ENCODE results near the gene PDLIM5.
"Not testable (repeated sequence)": the region's sequence is repeated elsewhere in the genome, so short reads cannot be mapped to it uniquely, and the experiment has no call there.

Gene PDLIM5

GRCh38 chr4:94507281-94507680 lies 55.5 kb downstream of the PDLIM5 start:
- no peak overlapping the region for H3K4me3 ChIP-seq (ENCODE audit: low read depth, low read length)
- DNase-seq = no peak
- no peak for TF ChIP-seq CTCF (IDR thresholded peaks at IDR 0.05; ENCODE audit: low read depth, low read length)
- peaks cover 3% of the 10 kb centered on the region for H3K4me1 ChIP-seq
- H3K36me3 ChIP-seq = no peaks in the 10 kb centered on the region; the same call in 1 of the 2 replicates
- H3K9me3 ChIP-seq = no peaks in the 10 kb centered on the region
- no peaks in the 10 kb centered on the region; the same call in 1 of the 2 replicates for H3K27me3 ChIP-seq

- H3K4me3 ChIP-seq (ENCODE audit: low read depth, low read length) = no peak overlapping the region
- no peak for TF ChIP-seq CTCF (IDR thresholded peaks at IDR 0.05; ENCODE audit: low read depth, low read length)
- peaks cover 3% of the 10 kb centered on the region for H3K4me1 ChIP-seq
- DNase-seq = no peak
- H3K9me3 ChIP-seq = no peaks in the 10 kb centered on the region
- H3K27me3 ChIP-seq = no peaks in the 10 kb centered on the region; the same call in 1 of the 2 replicates
- H3K36me3 ChIP-seq = no peaks in the 10 kb centered on the region; the same call in 1 of the 2 replicates
These were observed 56.0 kb downstream of the PDLIM5 start for GRCh38 chr4:94507708-94508107.

- no peak overlapping the region for H3K4me3 ChIP-seq (ENCODE audit: low read depth, low read length)
- DNase-seq = no peak
- no peaks in the 10 kb centered on the region for H3K9me3 ChIP-seq
- H3K36me3 ChIP-seq = no peaks in the 10 kb centered on the region; the same call in 1 of the 2 replicates
- peaks cover 3% of the 10 kb centered on the region for H3K4me1 ChIP-seq
- H3K27me3 ChIP-seq = no peaks in the 10 kb centered on the region; the same call in 1 of the 2 replicates
- no peak for TF ChIP-seq CTCF (IDR thresholded peaks at IDR 0.05; ENCODE audit: low read depth, low read length)
These were observed 56.6 kb downstream of the PDLIM5 start for GRCh38 chr4:94508296-94508695.

- Histone ChIP-seq H3K9me3 (no peaks in the 10 kb centered on the region), H3K27me3 (no peaks in the 10 kb centered on the region; the same call in 1 of the 2 replicates), H3K4me1 (peaks cover 3% of the 10 kb centered on the region), H3K4me3 (ENCODE audit: low read depth, low read length) (no peak overlapping the region), H3K36me3 (no peaks in the 10 kb centered on the region; the same call in 1 of the 2 replicates)
- TF ChIP-seq CTCF (IDR thresholded peaks at IDR 0.05; ENCODE audit: low read depth, low read length) = no peak
- DNase-seq = no peak
These were observed 57.1 kb downstream of the PDLIM5 start for GRCh38 chr4:94508806-94509205.

- DNase-seq = no peak
- Histone ChIP-seq H3K27me3 (no peaks in the 10 kb centered on the region; the same call in 1 of the 2 replicates), H3K4me1 (peaks cover 3% of the 10 kb centered on the region), H3K36me3 (no peaks in the 10 kb centered on the region; the same call in 1 of the 2 replicates), H3K9me3 (no peaks in the 10 kb centered on the region), H3K4me3 (ENCODE audit: low read depth, low read length) (no peak overlapping the region)
- no peak for TF ChIP-seq CTCF (IDR thresholded peaks at IDR 0.05; ENCODE audit: low read depth, low read length)
These were observed 59.8 kb downstream of the PDLIM5 start for GRCh38 chr4:94511591-94511990.

GRCh38 chr4:94513532-94513931 lies 61.8 kb downstream of the PDLIM5 start:
- DNase-seq; H3K9me3 ChIP-seq; H3K27me3 ChIP-seq; H3K4me3 ChIP-seq (ENCODE audit: low read depth, low read length); H3K4me1 ChIP-seq; H3K36me3 ChIP-seq: not testable (repeated sequence)

Measured in BE2C (cell line).